ENCODE data around the gene SLCO2A1. TPM values are rescaled to one million over a fixed set of nuclear protein-coding genes. Genes with fewer than 3 reads are reported as not detected.
A peak's percentile ranks its signal among the peaks of the same experiment; 100 is the strongest.

Gene SLCO2A1
- total RNA-seq, 4 donors from 2014 or later: 8.4 to 68.5 (median 22.7) TPM

- Histone ChIP-seq H3K27ac (no peak overlapping the region), H3K27me3 (no peaks in the 10 kb centered on the region), H3K4me3 (no peak overlapping the region), H3K9me3 (no peaks in the 10 kb centered on the region), H3K36me3 (no peaks in the 10 kb centered on the region), H3K4me1 (peaks cover 0 to 43% (median 14%) of the 10 kb centered on the region in 4 donors)
- DNase-seq: no peak
- intact Hi-C loops (cut with DNase I; ENCODE audit: low total_unique reads): no loop called here
- in situ Hi-C loops (cut with MboI; ENCODE audit: low pct_ligation_motif_present in 1 of 4, low pct_unique_long_range_greater_than_20kb in 1 of 4, low sequenced_read_pairs in 3 of 4): no loop called here
- no peak for TF ChIP-seq CTCF (IDR thresholded peaks at IDR 0.05)
- TF ChIP-seq POLR2A (IDR thresholded peaks at IDR 0.05): no peak
- no peak for TF ChIP-seq EP300 (IDR thresholded peaks at IDR 0.05; ENCODE audit: low read depth)
- TF ChIP-seq POLR2AphosphoS5 (IDR thresholded peaks at IDR 0.05): no peak
- 43 to 52% methylated on average over 3 to 10 of the region's 10 CpGs for WGBS, 2 donors (ENCODE audit: low coverage in 1 of 2)
Measured at GRCh38 chr3:134060561-134061385, 31.0 kb upstream of the SLCO2A1 start.

- DNase-seq: peak; percentile 32
- Histone ChIP-seq H3K27me3 (no peaks in the 10 kb centered on the region), H3K4me3 (no peak overlapping the region), H3K27ac (peak overlapping the region in 1 of 4 donors; percentile 25), H3K36me3 (no peaks in the 10 kb centered on the region), H3K9me3 (no peaks in the 10 kb centered on the region), H3K4me1 (peaks cover 0 to 43% (median 14%) of the 10 kb centered on the region in 4 donors)
- peak in 1 of 5 experiments; percentile 3 for TF ChIP-seq CTCF (IDR thresholded peaks at IDR 0.05)
- no peak for TF ChIP-seq POLR2AphosphoS5 (IDR thresholded peaks at IDR 0.05)
- intact Hi-C loops (cut with DNase I; ENCODE audit: low total_unique reads) (no loop called here), in situ Hi-C loops (cut with MboI; ENCODE audit: low pct_ligation_motif_present in 1 of 4, low pct_unique_long_range_greater_than_20kb in 1 of 4, low sequenced_read_pairs in 3 of 4) (no loop called here)
- 54 to 65% methylated on average over 3 to 9 of the region's 9 CpGs for WGBS, 2 donors (ENCODE audit: low coverage in 1 of 2)
Measured at GRCh38 chr3:134059671-134060560, 30.2 kb upstream of the SLCO2A1 start.

- no peak for TF ChIP-seq POLR2A (IDR thresholded peaks at IDR 0.05)
- TF ChIP-seq EP300 (IDR thresholded peaks at IDR 0.05; ENCODE audit: low read depth): no peak
- TF ChIP-seq CTCF (IDR thresholded peaks at IDR 0.05): no peak
- no peak for TF ChIP-seq POLR2AphosphoS5 (IDR thresholded peaks at IDR 0.05)
- no peak for DNase-seq
- H3K4me1 ChIP-seq: peaks cover 0 to 43% (median 14%) of the 10 kb centered on the region in 4 donors
- intact Hi-C loops (cut with DNase I; ENCODE audit: low total_unique reads) (no loop called here), in situ Hi-C loops (cut with MboI; ENCODE audit: low pct_ligation_motif_present in 1 of 4, low pct_unique_long_range_greater_than_20kb in 1 of 4, low sequenced_read_pairs in 3 of 4) (no loop called here)
- H3K27me3 ChIP-seq: no peaks in the 10 kb centered on the region
- H3K27ac ChIP-seq: peak overlapping the region in 1 of 4 donors; percentile 25
- H3K4me3 ChIP-seq: no peak overlapping the region
- H3K9me3 ChIP-seq: no peaks in the 10 kb centered on the region
- H3K36me3 ChIP-seq: no peaks in the 10 kb centered on the region
- WGBS, 2 donors (ENCODE audit: low coverage in 1 of 2): 71 to 75% methylated on average over 2 to 3 of the region's 3 CpGs
Measured at GRCh38 chr3:134059035-134059601, 29.4 kb upstream of the SLCO2A1 start.

- intact Hi-C loops (cut with DNase I; ENCODE audit: low total_unique reads) (no loop called here), in situ Hi-C loops (cut with MboI; ENCODE audit: low pct_ligation_motif_present in 1 of 4, low pct_unique_long_range_greater_than_20kb in 1 of 4, low sequenced_read_pairs in 3 of 4) (no loop called here)
- Histone ChIP-seq H3K4me3 (peak overlapping the region in 1 of 4 donors; percentile 3), H3K36me3 (no peaks in the 10 kb centered on the region), H3K27me3 (no peaks in the 10 kb centered on the region), H3K4me1 (peaks cover 0 to 43% (median 14%) of the 10 kb centered on the region in 4 donors), H3K9me3 (no peaks in the 10 kb centered on the region), H3K27ac (peak overlapping the region in 3 of 4 donors; percentile 45 to 72 (median 48))
- 55% methylated on average over 7 of the region's 7 CpGs; no CpG with 5 or more reads in 1 of the 2 donors for WGBS, 2 donors (ENCODE audit: low coverage in 1 of 2)
- DNase-seq: peak; percentile 73
- TF ChIP-seq POLR2A (IDR thresholded peaks at IDR 0.05) (peak; percentile 62), CTCF (IDR thresholded peaks at IDR 0.05) (no peak), EP300 (IDR thresholded peaks at IDR 0.05; ENCODE audit: low read depth) (no peak), POLR2AphosphoS5 (IDR thresholded peaks at IDR 0.05) (peak in 2 of 3 donors; percentile 77 to 80)
Measured at GRCh38 chr3:134057654-134058110, 28.0 kb upstream of the SLCO2A1 start.
